DND-41 (cell line): ENCODE data around the gene ACOXL.

Experiments used
- ATAC-seq: fragments of 200-7000 bp; cut with Tn5 transposase; 3 replicates; pipeline ENCODE4 v1.9.1; 2021; ENCODE audit warnings: low read depth; ENCODE audit not compliant: insufficient read depth
- DNase-seq: peaks from one replicate; pipeline ENCODE4 v3.0.0-alpha.2; 2020
- H2AFZ ChIP-seq: 2 replicates; pipeline ENCODE4 v1.6.0; 2012; ENCODE audit warnings: low read depth, low read length
- H3K27ac ChIP-seq: 2 replicates; pipeline ENCODE4 v1.5.1; 2012; ENCODE audit warnings: low read length, inconsistent platforms
- H3K27me3 ChIP-seq: fragments of 200-600 bp; sonication (generic); 2 replicates; pipeline ENCODE4 v1.6.0; 2012; ENCODE audit warnings: low read length, mild to moderate bottlenecking, inconsistent platforms; ENCODE audit not compliant: insufficient read depth, poor library complexity
- H3K36me3 ChIP-seq: 2 replicates; pipeline ENCODE4 v1.5.1; 2012; ENCODE audit warnings: low read length, inconsistent platforms; ENCODE audit not compliant: insufficient read depth
- H3K4me1 ChIP-seq: 2 replicates; pipeline ENCODE4 v1.5.1; 2012; ENCODE audit warnings: mild to moderate bottlenecking, low read length; ENCODE audit not compliant: insufficient read depth
- H3K4me2 ChIP-seq: 2 replicates; pipeline ENCODE4 v1.6.0; 2012; ENCODE audit warnings: mild to moderate bottlenecking, moderate library complexity, low read length, inconsistent platforms; ENCODE audit not compliant: insufficient read depth
- H3K4me3 ChIP-seq, 2 experiments: fragments of 200-600 bp in 1 of 2; shearing (Covaris generic) in 1 of 2; 2 replicates each; pipeline ENCODE4 v1.5.1; 2012 to 2016; ENCODE audit warnings: inconsistent platforms in 2 of 2, low read length in 2 of 2, mild to moderate bottlenecking in 2 of 2, low read depth in 1 of 2, moderate library complexity in 1 of 2
- H3K79me2 ChIP-seq: 2 replicates; pipeline ENCODE4 v1.6.0; 2012; ENCODE audit warnings: low read length, inconsistent platforms; ENCODE audit not compliant: insufficient read depth
- H3K9ac ChIP-seq: 2 replicates; pipeline ENCODE4 v1.6.0; 2012; ENCODE audit warnings: low read depth, mild to moderate bottlenecking, inconsistent platforms, low read length, moderate library complexity
- H3K9me3 ChIP-seq: 2 replicates; pipeline ENCODE4 v1.5.1; 2012; ENCODE audit warnings: low read length, moderate library complexity, mild to moderate bottlenecking, inconsistent platforms; ENCODE audit not compliant: insufficient read depth, severe bottlenecking
- H4K20me1 ChIP-seq: 2 replicates; pipeline ENCODE4 v1.6.0; 2012; ENCODE audit warnings: low read length; ENCODE audit not compliant: insufficient read depth
- EZH2 ChIP-seq: IDR thresholded peaks from 3 replicates; pipeline ENCODE4 v1.6.1; 2012; ENCODE audit warnings: borderline replicate concordance, low read depth, mild to moderate bottlenecking, moderate library complexity, low read length, inconsistent platforms; ENCODE audit not compliant: severe bottlenecking
- TF ChIP-seq, protein P1 (sequence below): IDR thresholded peaks from 2 replicates; pipeline ENCODE4 v1.5.1; 2012; ENCODE audit warnings: borderline replicate concordance, low read length, moderate library complexity, mild to moderate bottlenecking; ENCODE audit not compliant: poor library complexity, severe bottlenecking; ENCODE audit errors: extremely low read depth

The ACOXL gene

DNA sequence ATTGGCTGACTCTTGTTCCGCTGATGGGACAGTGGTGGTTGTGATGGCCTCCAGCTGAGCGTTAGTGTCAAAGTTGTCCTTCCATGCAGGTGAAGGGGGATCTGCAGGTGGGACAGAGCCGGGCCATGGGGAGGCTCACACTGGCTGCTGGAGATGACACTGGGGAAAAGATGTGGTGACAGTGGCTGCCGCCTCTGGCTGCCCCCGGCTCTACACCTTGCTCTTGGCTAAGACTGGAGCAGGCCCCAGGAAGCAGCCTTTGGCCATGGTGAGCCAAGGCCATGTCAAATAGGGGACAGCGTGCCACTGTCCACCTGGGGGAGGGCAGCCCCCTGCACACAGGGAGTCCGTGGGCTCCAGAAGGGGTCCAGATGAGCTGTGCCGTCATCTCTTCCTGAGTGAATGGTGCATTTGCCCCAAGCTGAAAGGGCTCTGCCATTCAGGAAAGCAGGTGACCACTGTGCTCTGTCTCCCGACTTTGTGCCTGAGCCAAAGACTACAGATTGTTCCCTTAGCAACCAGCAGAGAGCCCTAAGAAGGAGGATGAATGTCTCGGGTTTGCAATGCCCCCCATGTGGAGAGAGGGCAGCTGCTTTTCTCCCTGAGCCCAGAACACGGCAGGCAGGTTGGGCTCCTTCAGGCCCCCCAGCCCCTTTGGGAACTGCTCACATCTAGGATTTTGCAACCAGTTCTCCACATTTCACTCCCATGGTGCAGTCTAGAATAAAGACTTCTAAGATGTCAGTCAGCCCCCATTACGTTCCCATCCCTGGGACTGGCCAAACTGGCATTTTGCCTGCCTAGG, 309.2 kb downstream of the ACOXL start:
- H3K4me3 ChIP-seq = no peak overlapping the region
- DNase-seq (no peak), ATAC-seq (no peak)
- no peaks in the 10 kb centered on the region for H3K36me3 ChIP-seq
- no peaks in the 10 kb centered on the region for H3K9me3 ChIP-seq
- H2AFZ ChIP-seq = no peak overlapping the region
- TF ChIP-seq EZH2 = no peak
- TF ChIP-seq, protein P1, sequence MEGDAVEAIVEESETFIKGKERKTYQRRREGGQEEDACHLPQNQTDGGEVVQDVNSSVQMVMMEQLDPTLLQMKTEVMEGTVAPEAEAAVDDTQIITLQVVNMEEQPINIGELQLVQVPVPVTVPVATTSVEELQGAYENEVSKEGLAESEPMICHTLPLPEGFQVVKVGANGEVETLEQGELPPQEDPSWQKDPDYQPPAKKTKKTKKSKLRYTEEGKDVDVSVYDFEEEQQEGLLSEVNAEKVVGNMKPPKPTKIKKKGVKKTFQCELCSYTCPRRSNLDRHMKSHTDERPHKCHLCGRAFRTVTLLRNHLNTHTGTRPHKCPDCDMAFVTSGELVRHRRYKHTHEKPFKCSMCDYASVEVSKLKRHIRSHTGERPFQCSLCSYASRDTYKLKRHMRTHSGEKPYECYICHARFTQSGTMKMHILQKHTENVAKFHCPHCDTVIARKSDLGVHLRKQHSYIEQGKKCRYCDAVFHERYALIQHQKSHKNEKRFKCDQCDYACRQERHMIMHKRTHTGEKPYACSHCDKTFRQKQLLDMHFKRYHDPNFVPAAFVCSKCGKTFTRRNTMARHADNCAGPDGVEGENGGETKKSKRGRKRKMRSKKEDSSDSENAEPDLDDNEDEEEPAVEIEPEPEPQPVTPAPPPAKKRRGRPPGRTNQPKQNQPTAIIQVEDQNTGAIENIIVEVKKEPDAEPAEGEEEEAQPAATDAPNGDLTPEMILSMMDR = no peak
- no peak overlapping the region for H3K27ac ChIP-seq
- no peak overlapping the region for H3K9ac ChIP-seq
- no peaks in the 10 kb centered on the region for H3K79me2 ChIP-seq
- no peak overlapping the region for H3K4me2 ChIP-seq
- H4K20me1 ChIP-seq = no peaks in the 10 kb centered on the region
- H3K4me1 ChIP-seq = peaks cover 4% of the 10 kb centered on the region; the same call in 1 of the 2 replicates
- no peaks in the 10 kb centered on the region for H3K27me3 ChIP-seq

DNA sequence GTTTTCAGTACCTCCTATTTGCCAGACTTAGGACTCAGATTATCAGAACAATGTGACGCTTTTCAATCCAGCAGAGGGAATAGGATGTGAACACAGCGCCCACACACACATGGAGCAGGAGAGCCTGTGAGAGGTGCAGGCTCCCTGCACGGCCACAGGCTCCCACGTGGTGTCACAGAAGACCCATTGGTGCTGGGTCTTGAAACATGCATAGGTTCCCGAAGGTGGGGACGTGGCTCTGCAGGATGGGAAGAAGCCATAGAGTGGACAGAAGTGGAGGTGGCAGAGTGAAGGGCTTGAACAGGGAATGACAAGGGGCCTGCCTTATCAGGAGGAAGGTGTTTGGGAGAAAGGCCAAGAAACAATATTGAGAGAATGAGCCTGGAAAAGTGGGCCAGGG, 309.9 kb downstream of the ACOXL start:
- no peak overlapping the region for H2AFZ ChIP-seq
- H3K4me2 ChIP-seq = no peak overlapping the region
- no peak for ATAC-seq
- H3K4me3 ChIP-seq = no peak overlapping the region
- no peak overlapping the region for H3K27ac ChIP-seq
- no peaks in the 10 kb centered on the region for H3K9me3 ChIP-seq
- H3K4me1 ChIP-seq = peaks cover 4% of the 10 kb centered on the region; the same call in 1 of the 2 replicates
- H3K27me3 ChIP-seq = no peaks in the 10 kb centered on the region
- DNase-seq = no peak
- no peak overlapping the region for H3K9ac ChIP-seq
- H3K79me2 ChIP-seq = no peaks in the 10 kb centered on the region
- H4K20me1 ChIP-seq = no peaks in the 10 kb centered on the region
- no peaks in the 10 kb centered on the region for H3K36me3 ChIP-seq
- TF ChIP-seq, protein P1 = no peak
- no peak for TF ChIP-seq EZH2

DNA sequence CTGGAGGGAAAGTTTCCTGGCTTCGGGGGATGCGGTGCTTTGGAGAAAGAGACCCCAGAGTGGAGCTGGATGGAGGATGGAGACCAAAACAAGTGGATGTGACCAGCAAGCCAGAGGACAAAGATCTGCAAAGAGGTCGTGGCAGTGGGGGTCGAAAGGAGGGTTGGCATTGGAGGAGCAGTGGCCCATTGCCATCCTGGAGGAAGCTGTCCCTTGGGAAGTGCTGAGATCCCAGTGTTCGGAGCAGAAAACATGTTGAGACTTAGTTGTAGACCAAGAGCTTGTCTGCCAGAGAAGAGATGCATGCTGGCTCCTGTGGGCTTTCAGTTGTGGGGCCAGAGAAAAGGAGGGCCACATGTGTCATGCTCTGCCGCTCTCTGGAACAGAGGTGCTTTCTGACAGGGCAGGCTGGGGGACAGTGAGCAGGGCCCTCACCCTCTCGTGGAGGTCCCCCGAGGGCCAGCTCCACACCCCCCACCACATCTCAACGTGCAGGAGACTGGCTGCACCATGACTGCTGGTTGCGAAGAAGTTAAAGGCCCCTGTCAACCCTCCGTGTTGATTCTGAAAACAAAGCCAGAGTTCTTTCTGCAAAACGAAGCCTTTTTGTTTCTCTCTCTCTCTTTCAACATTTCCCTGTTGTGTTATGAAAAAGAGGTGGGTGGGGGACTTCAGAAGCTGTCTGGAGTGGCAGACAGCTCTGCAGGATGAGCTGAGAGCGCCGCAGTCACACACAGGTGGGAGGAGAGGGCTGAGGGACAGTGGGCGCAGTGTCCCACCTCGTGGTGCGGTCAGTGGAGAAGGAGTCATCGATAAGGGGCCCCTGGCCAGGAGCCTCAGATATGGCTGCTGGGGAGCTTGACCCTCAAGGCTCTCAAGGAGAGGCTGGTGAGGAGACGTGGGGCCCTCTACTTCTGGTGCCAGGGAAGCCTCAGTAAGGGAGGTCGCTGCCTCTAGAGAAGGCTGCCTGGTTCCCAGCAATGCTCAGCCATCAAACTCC, 310.7 kb downstream of the ACOXL start:
- no peak overlapping the region for H3K4me3 ChIP-seq
- H3K9me3 ChIP-seq = no peaks in the 10 kb centered on the region
- H3K4me1 ChIP-seq = peaks cover 4% of the 10 kb centered on the region; the same call in 1 of the 2 replicates
- no peak overlapping the region for H2AFZ ChIP-seq
- no peaks in the 10 kb centered on the region for H4K20me1 ChIP-seq
- no peak overlapping the region for H3K4me2 ChIP-seq
- no peaks in the 10 kb centered on the region for H3K36me3 ChIP-seq
- TF ChIP-seq, protein P1 = no peak
- TF ChIP-seq EZH2 = no peak
- no peak for ATAC-seq
- no peak overlapping the region for H3K9ac ChIP-seq
- no peaks in the 10 kb centered on the region for H3K27me3 ChIP-seq
- no peaks in the 10 kb centered on the region for H3K79me2 ChIP-seq
- no peak overlapping the region for H3K27ac ChIP-seq
- no peak for DNase-seq
